MCF 10A (cell line): Measurements from ENCODE around the gene MARCHF5. TPM values are rescaled to one million over a fixed set of nuclear protein-coding genes. Genes with fewer than 3 reads are reported as not detected.
"Not testable (repeated sequence)": the region's sequence is repeated elsewhere in the genome, so short reads cannot be mapped to it uniquely, and the experiment has no call there.

ENCODE experiments used
- BruUV-seq: library from RNA; stranded (reverse); fragments of 400-500 nt; replicated peaks from 2 replicates; lab custom pipeline; 2021; lab: Mats Ljungman, UMichigan
- CTCF ChIA-PET: fragments of 300-600 bp; sonication (Branson Sonifier 250); formaldehyde crosslinking; extraction: SDS; loops from one replicate; lab custom pipeline; 2021; ENCODE audit warnings: antibody characterized with exemption, inconsistent platforms; lab: Yijun Ruan, JAX
- POLR2A ChIA-PET: fragments of 300-600, 350-650 bp; sonication (Branson Sonifier 250); formaldehyde crosslinking; extraction: SDS; loops from one replicate; lab custom pipeline; 2020; ENCODE audit warnings: antibody characterized with exemption, inconsistent platforms; lab: Yijun Ruan, JAX
- DNase-seq: peaks from one replicate; pipeline ENCODE4 v3.0.0-alpha.2; 2018; ENCODE audit not compliant: unreplicated experiment
- H3K27ac Mint-ChIP-seq: one replicate; pipeline ENCODE4 v1.8.0; 2022; ENCODE audit warnings: mild to moderate bottlenecking, low read depth, mixed read lengths; ENCODE audit not compliant: unreplicated experiment
- H3K27me3 Mint-ChIP-seq: one replicate; pipeline ENCODE4 v1.8.0; 2022; ENCODE audit warnings: mixed read lengths; ENCODE audit not compliant: insufficient read depth, unreplicated experiment
- H3K36me3 Mint-ChIP-seq: one replicate; pipeline ENCODE4 v1.8.0; 2022; ENCODE audit warnings: mild to moderate bottlenecking, moderate library complexity, mixed read lengths; ENCODE audit not compliant: insufficient read depth, unreplicated experiment
- H3K4me1 Mint-ChIP-seq: one replicate; pipeline ENCODE4 v1.8.0; 2022; ENCODE audit warnings: mixed read lengths; ENCODE audit not compliant: insufficient read depth, unreplicated experiment
- H3K4me3 Mint-ChIP-seq: one replicate; pipeline ENCODE4 v1.8.0; 2022; ENCODE audit warnings: mild to moderate bottlenecking, moderate library complexity, mixed read lengths; ENCODE audit not compliant: unreplicated experiment
- H3K9me3 Mint-ChIP-seq: one replicate; pipeline ENCODE4 v1.8.0; 2022; ENCODE audit warnings: mixed read lengths; ENCODE audit not compliant: unreplicated experiment
- intact Hi-C: fragments of 100-400 bp; cut with micrococcal nuclease; formaldehyde crosslinking; loops from 2 replicates; pipeline ENCODE4 v1.14.1; 2022
- total RNA-seq: library from RNA; stranded (reverse); gene quantifications from 2 replicates; pipeline ENCODE4 v1.2.3, GENCODE V29; 2022
- TF ChIP-seq, protein P1 (sequence below): fragments of 200-600 bp; IDR thresholded peaks from one replicate; pipeline ENCODE4 v1.8.0; 2022; ENCODE audit warnings: antibody characterized with exemption, mild to moderate bottlenecking; ENCODE audit not compliant: unreplicated experiment

MARCHF5 gene
- total RNA-seq, 1 experiment from 2014 or later, result 52.1 TPM

DNA sequence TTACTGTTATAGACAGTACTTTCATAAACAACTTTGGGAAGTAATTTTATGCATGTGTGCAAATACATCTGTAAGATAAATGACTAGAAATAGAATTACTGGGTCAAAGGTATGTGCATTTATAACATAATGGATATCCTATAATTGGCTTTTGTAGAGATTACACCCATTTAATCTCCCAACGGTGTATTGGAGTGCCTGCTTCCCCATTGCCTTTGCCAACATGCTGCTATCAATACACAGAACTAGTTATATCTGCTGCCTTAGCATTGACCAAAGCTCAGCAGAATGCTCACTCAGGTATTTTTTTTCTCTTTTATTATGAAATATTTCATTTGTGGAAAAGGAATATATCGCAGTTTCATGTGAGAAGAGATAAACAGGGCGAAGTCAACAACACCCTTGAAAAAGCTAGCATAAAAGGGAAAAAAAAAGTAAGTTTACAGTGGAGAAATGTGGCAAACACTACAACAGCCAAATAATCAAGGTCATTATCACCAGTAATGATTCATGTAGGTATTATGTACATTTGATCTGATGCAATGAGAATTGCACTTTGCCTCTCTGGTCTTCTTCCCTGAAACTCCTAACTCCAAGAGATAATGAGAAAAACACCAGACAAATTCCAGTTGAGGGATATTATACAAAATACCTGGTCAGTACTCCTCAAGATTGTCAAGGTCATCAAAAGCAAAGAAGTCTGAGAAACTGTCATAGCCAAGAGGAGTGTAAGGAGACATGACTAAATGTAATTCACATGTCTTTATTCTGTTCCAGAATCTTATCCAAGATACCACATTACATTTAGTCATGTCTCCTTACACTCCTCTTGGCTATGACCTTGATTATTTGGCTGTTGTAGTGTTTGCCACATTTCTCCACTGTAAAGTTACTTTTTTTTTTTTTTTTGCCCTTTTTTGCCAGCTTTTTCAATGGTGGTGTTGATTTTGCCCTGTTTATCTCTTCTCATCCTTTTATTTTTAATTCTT is 36.8 kb downstream of the MARCHF5 start:
- ChIA-PET POLR2A (interaction anchor here (0.6 to 3.2 kb wide), 6 partner anchors 16 to 404 kb away, joined by 3 to 25 read pairs (median 4); partner anchors contain the start of genes BTAF1, CPEB3 and MARCHF5), CTCF (interaction anchor here (0.5 to 0.8 kb wide), 4 partner anchors 18 to 199 kb away, joined by 3 to 5 read pairs (median 4); partner anchors contain the start of genes CPEB3 and MARCHF5)
- no peaks in the 10 kb centered on the region for H3K9me3 Mint-ChIP-seq
- DNase-seq, result peak; percentile 35
- BruUV-seq, result no TSS peak
- intact Hi-C loops, result no loop called here
- H3K4me1 Mint-ChIP-seq, result peaks cover 37% of the 10 kb centered on the region
- H3K4me3 Mint-ChIP-seq, result no peak overlapping the region
- no peaks in the 10 kb centered on the region for H3K27me3 Mint-ChIP-seq
- TF ChIP-seq, protein P1, sequence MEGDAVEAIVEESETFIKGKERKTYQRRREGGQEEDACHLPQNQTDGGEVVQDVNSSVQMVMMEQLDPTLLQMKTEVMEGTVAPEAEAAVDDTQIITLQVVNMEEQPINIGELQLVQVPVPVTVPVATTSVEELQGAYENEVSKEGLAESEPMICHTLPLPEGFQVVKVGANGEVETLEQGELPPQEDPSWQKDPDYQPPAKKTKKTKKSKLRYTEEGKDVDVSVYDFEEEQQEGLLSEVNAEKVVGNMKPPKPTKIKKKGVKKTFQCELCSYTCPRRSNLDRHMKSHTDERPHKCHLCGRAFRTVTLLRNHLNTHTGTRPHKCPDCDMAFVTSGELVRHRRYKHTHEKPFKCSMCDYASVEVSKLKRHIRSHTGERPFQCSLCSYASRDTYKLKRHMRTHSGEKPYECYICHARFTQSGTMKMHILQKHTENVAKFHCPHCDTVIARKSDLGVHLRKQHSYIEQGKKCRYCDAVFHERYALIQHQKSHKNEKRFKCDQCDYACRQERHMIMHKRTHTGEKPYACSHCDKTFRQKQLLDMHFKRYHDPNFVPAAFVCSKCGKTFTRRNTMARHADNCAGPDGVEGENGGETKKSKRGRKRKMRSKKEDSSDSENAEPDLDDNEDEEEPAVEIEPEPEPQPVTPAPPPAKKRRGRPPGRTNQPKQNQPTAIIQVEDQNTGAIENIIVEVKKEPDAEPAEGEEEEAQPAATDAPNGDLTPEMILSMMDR, result no peak
- peaks cover 10% of the 10 kb centered on the region for H3K36me3 Mint-ChIP-seq
- peak overlapping the region; percentile 80 for H3K27ac Mint-ChIP-seq

DNA sequence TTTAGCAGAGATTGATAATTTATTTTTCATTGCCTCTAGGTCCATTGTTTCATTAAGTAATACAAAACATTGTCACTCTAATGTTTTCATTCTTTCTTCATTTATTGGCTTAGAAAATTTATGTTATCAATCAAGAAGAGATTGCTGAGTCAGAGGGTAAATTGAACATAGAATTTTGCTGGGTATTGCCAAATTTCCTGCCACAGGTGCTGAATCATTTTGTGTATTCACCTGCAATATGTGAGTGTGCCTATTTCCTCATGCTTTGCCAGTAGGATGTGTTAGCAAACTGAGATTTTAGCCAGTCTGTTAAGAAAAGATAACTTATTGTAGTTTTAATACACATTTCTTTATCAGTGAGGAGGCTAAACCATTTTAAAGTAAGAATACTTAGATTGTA is 38.0 kb downstream of the MARCHF5 start:
- peaks cover 37% of the 10 kb centered on the region for H3K4me1 Mint-ChIP-seq
- TF ChIP-seq, protein P1, result no peak
- H3K9me3 Mint-ChIP-seq, result no peaks in the 10 kb centered on the region
- BruUV-seq, result TSS peak; percentile 41
- ChIA-PET POLR2A (no interaction called here), CTCF (no interaction called here)
- intact Hi-C loops, result no loop called here
- peak overlapping the region; percentile 80 for H3K27ac Mint-ChIP-seq
- H3K27me3 Mint-ChIP-seq, result no peaks in the 10 kb centered on the region
- peak; percentile 75 for DNase-seq
- no peaks in the 10 kb centered on the region for H3K36me3 Mint-ChIP-seq
- no peak overlapping the region for H3K4me3 Mint-ChIP-seq

DNA sequence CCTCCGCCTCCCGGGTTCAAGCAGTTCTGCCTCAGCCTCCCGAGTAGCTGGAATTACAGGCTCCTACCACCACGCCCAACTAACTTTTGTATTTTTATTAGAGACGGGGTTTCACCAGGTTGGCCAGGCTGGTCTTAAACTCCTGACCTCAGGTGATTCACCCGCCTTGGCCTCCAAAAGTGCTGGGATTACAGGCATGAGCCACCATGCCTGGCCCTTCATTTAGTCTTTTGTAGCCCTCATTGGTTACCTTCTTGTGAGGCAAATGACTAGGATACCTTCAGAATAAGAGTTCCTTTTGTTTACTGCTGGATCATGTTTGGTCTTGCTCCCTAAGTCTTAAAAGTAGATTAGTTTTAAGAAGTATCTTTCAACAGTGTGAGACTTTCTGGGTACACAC is 39.0 kb downstream of the MARCHF5 start:
- H3K4me3 Mint-ChIP-seq, H3K36me3 Mint-ChIP-seq, BruUV-seq, H3K9me3 Mint-ChIP-seq, intact Hi-C loops, H3K27me3 Mint-ChIP-seq: not testable (repeated sequence)
- ChIA-PET POLR2A (interaction anchor here (1.0 to 2.2 kb wide), 7 partner anchors 9 to 242 kb away, joined by 3 to 24 read pairs (median 5); partner anchors contain the start of genes CPEB3 and MARCHF5), CTCF (interaction anchor here (1.0 to 1.4 kb wide), 3 partner anchors 9 to 242 kb away, joined by 3 to 6 read pairs (median 6); partner anchors contain the start of genes CPEB3 and MARCHF5)
- DNase-seq, result peak; percentile 76
- Mint-ChIP-seq H3K4me1 (peaks cover 37% of the 10 kb centered on the region), H3K27ac (peak overlapping the region; percentile 80)

DNA sequence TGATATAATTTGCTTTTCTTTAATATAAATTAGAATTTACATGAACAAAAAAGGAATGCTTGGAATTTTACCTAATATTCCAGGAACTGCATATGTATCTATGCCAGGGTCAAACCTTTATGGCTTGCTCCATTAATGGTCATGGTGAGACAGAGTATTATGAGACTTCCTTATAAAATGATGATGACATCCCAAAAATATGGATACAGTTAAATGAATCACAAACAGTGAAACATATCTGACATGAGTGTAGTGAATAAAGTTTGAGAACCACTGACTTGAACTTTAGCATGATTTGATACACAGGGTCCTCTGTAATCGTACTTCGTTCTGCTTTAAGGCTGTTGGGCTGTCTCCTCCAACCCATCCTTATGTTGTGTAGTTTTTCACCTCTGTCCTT is 51.8 kb downstream of the MARCHF5 start:
- no peaks in the 10 kb centered on the region for H3K4me1 Mint-ChIP-seq
- H3K27me3 Mint-ChIP-seq, result no peaks in the 10 kb centered on the region
- ChIA-PET POLR2A (no interaction called here), CTCF (no interaction called here)
- intact Hi-C loops, result no loop called here
- no peak overlapping the region for H3K4me3 Mint-ChIP-seq
- H3K27ac Mint-ChIP-seq, result no peak overlapping the region
- TF ChIP-seq, protein P1, result no peak
- BruUV-seq, result TSS peak; percentile 13
- no peaks in the 10 kb centered on the region for H3K9me3 Mint-ChIP-seq
- no peak for DNase-seq
- H3K36me3 Mint-ChIP-seq, result peaks cover 57% of the 10 kb centered on the region

DNA sequence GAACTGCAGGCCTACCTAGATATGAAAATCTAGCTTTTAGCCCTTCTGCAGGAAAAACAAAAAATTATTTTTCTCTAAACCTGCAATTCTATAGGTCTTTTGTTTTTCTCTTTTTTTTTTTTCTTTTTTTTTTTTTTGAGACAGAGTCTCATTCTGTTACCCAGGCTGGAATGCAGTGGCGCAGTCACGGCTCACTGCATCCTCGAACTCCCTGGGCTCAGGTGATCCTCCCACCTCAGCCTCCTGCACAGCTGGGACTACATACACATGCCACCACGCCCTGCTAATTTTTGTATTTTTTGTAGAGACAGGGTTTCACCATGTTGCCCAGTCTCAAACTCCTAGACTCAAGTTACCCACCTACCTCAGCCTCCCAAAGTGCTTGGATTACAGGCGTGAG is 54.6 kb downstream of the MARCHF5 start:
- intact Hi-C loops, H3K27ac Mint-ChIP-seq, POLR2A ChIA-PET, H3K4me3 Mint-ChIP-seq, BruUV-seq, H3K27me3 Mint-ChIP-seq, H3K4me1 Mint-ChIP-seq, H3K9me3 Mint-ChIP-seq, DNase-seq: not testable (repeated sequence)
- H3K36me3 Mint-ChIP-seq, result peaks cover 58% of the 10 kb centered on the region
- CTCF ChIA-PET, result interaction anchor here (0.6 to 0.8 kb wide), 3 partner anchors 12 to 257 kb away, joined by 3 to 6 read pairs (median 4); no protein-coding TSS in a partner anchor

DNA sequence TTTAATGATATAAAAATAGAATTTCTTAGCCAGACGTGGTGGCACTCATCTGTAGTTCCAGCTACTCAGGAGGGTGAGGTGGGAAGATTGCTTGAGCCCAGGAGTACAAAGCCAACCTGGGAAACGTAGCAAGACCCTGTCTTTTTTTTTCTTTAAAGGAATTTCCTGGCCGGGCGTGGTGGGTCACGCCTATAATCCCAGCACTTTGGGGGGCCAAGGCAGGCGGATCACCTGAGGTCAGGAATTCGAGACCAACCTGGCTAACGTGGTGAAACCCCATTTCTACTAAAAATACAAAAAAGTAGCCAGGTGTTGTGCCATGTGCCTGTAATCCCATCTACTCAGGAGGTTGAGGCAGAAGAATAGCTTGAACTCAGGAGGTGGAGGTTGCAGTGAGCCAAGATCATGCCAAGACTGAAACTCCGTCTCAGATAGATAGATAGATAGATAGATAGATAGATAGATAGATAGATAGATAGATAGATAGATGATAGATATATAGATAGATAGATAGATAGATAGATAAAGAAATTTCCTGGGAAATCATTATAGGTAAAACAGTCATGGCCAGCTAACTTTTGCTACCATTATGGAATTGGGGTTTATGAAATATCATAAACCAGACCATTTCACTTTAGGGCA is 56.2 kb downstream of the MARCHF5 start:
- H3K27me3 Mint-ChIP-seq, H3K4me1 Mint-ChIP-seq, DNase-seq, BruUV-seq, H3K9me3 Mint-ChIP-seq, intact Hi-C loops, CTCF ChIA-PET, H3K4me3 Mint-ChIP-seq, H3K27ac Mint-ChIP-seq: not testable (repeated sequence)
- H3K36me3 Mint-ChIP-seq, result peaks cover 44% of the 10 kb centered on the region
- POLR2A ChIA-PET, result interaction anchor here (0.6 kb wide), 1 partner anchor 21 kb away, joined by 3 read pairs; no protein-coding TSS in a partner anchor
